Panc1 (cell line): Measurements from ENCODE around the gene KCNK5.

ENCODE experiments used
- CTCF ChIP-seq: fragments of 450-650 bp; IDR thresholded peaks from 2 replicates; pipeline ENCODE4 v1.5.1; 2017; ENCODE audit warnings: mild to moderate bottlenecking
- REST ChIP-seq, 2 experiments: IDR thresholded peaks; 2 replicates each; pipeline ENCODE4 v1.6.1; 2011 to 2012; ENCODE audit warnings: low read depth in 2 of 2, control low read depth in 1 of 2, low read length in 1 of 2, mild to moderate bottlenecking in 1 of 2, moderate library complexity in 1 of 2; ENCODE audit not compliant: insufficient read depth in 1 of 2
- SIN3A ChIP-seq: IDR thresholded peaks from 2 replicates; pipeline ENCODE4 v1.6.1; 2012; ENCODE audit warnings: low read depth, mild to moderate bottlenecking, low read length, moderate library complexity, borderline replicate concordance; ENCODE audit not compliant: insufficient read depth

- no peak for TF ChIP-seq CTCF
- TF ChIP-seq REST (IDR thresholded peaks at IDR 0.05; ENCODE audit: insufficient read depth in 1 of 2, low read depth in 2 of 2, low read length in 1 of 2) = no peak
- no peak for TF ChIP-seq SIN3A
Observed at GRCh38 chr6:39140556-39141167, 88.6 kb downstream of the KCNK5 start.
